GM23338 (cell line): Measurements from ENCODE around the gene ESYT2. TPM values are rescaled to one million over a fixed set of nuclear protein-coding genes. Genes with fewer than 3 reads are reported as not detected.
A peak's percentile ranks its signal among the peaks of the same experiment; 100 is the strongest.

ENCODE experiments used
- ATAC-seq: fragments of 200-7000 bp; cut with Tn5 transposase; 3 replicates; pipeline ENCODE4 v1.9.1; 2020
- DNase-seq: peaks from one replicate; pipeline ENCODE4 v3.0.0-alpha.2; 2015; ENCODE audit warnings: low spot score
- H2AFZ ChIP-seq: fragments of 200-600 bp; sonication (generic); 2 replicates; pipeline ENCODE4 v1.8.0; 2016; ENCODE audit warnings: antibody characterized with exemption, mild to moderate bottlenecking, moderate library complexity
- H3F3A ChIP-seq: fragments of 200-600 bp; sonication (generic); replicated peaks from 2 replicates; pipeline ENCODE4 v1.8.0; 2017; ENCODE audit warnings: antibody characterized with exemption, mixed run types, low read depth
- H3K27ac ChIP-seq: fragments of 200-600 bp; sonication (generic); 2 replicates; pipeline ENCODE4 v1.6.1; 2016; ENCODE audit warnings: low read depth
- H3K27me3 ChIP-seq: fragments of 200-600 bp; sonication (generic); 2 replicates; pipeline ENCODE4 v1.8.0; 2016; ENCODE audit warnings: mild to moderate bottlenecking, mixed run types, moderate library complexity; ENCODE audit not compliant: insufficient read depth
- H3K36me3 ChIP-seq: fragments of 200-600 bp; sonication (generic); 2 replicates; pipeline ENCODE4 v1.8.0; 2016; ENCODE audit warnings: mild to moderate bottlenecking; ENCODE audit not compliant: insufficient read depth
- H3K4me1 ChIP-seq: fragments of 200-600 bp; sonication (generic); 2 replicates; pipeline ENCODE4 v1.8.0; 2016; ENCODE audit warnings: mild to moderate bottlenecking, moderate library complexity; ENCODE audit not compliant: insufficient read depth
- H3K4me2 ChIP-seq: fragments of 200-600 bp; sonication (generic); 2 replicates; pipeline ENCODE4 v1.7.1; 2017; ENCODE audit warnings: mixed run types
- H3K4me3 ChIP-seq: fragments of 200-600 bp; sonication (generic); 2 replicates; pipeline ENCODE4 v1.6.1; 2016; ENCODE audit warnings: mixed run types
- H3K79me2 ChIP-seq: fragments of 200-600 bp; sonication (generic); replicated peaks from 2 replicates; pipeline ENCODE4 v1.8.0; 2017; ENCODE audit warnings: mild to moderate bottlenecking; ENCODE audit not compliant: insufficient read depth
- H3K9me2 ChIP-seq: fragments of 200-600 bp; sonication (generic); 2 replicates; pipeline ENCODE4 v1.8.0; 2017; ENCODE audit not compliant: insufficient read depth
- H4K20me1 ChIP-seq: fragments of 200-600 bp; sonication (generic); replicated peaks from 2 replicates; pipeline ENCODE4 v1.8.0; 2017; ENCODE audit warnings: mild to moderate bottlenecking; ENCODE audit not compliant: insufficient read depth
- H3K27ac Mint-ChIP-seq: 2 replicates; pipeline ENCODE4 v1.8.0; 2020; ENCODE audit warnings: inconsistent platforms, mild to moderate bottlenecking, moderate library complexity, mixed read lengths
- H3K27me3 Mint-ChIP-seq: 3 replicates; pipeline ENCODE4 v1.8.0; 2022; ENCODE audit warnings: low read depth, mild to moderate bottlenecking, moderate library complexity, mixed read lengths, inconsistent platforms; ENCODE audit not compliant: insufficient read depth, poor library complexity
- H3K36me3 Mint-ChIP-seq: 3 replicates; pipeline ENCODE4 v1.8.0; 2021; ENCODE audit warnings: low read depth, mild to moderate bottlenecking, inconsistent platforms, moderate library complexity, mixed read lengths
- H3K4me1 Mint-ChIP-seq: 3 replicates; pipeline ENCODE4 v1.8.0; 2020; ENCODE audit warnings: mild to moderate bottlenecking, inconsistent platforms, mixed read lengths
- H3K4me3 Mint-ChIP-seq: 3 replicates; pipeline ENCODE4 v1.8.0; 2021; ENCODE audit warnings: moderate library complexity, mild to moderate bottlenecking, inconsistent platforms, mixed read lengths
- H3K9me3 Mint-ChIP-seq: 3 replicates; pipeline ENCODE4 v1.8.0; 2020; ENCODE audit warnings: moderate library complexity, mild to moderate bottlenecking, inconsistent platforms, mixed read lengths
- EZH2 ChIP-seq: fragments of 200-600 bp; sonication (generic); IDR thresholded peaks from one replicate; pipeline ENCODE4 v1.8.0; 2017; ENCODE audit warnings: antibody characterized with exemption, mild to moderate bottlenecking, low read depth; ENCODE audit not compliant: unreplicated experiment
- EZH2phosphoT487 ChIP-seq: fragments of 200-600 bp; sonication (generic); IDR thresholded peaks from one replicate; pipeline ENCODE4 v1.8.1; 2018; ENCODE audit warnings: antibody characterized with exemption; ENCODE audit not compliant: unreplicated experiment
- NANOG ChIP-seq: IDR thresholded peaks from 2 replicates; pipeline ENCODE4 v1.6.1; 2016; ENCODE audit warnings: antibody characterized with exemption, borderline replicate concordance
- ZNF114 ChIP-seq: fragments of 250-450 bp; sonication (Bioruptor Pico); IDR thresholded peaks from 2 replicates; pipeline ENCODE4 v1.5.0; 2020; ENCODE audit warnings: mild to moderate bottlenecking, moderate library complexity
- polyA plus RNA-seq: library from polyadenylated mRNA; unstranded; fragments of >200 nt; fragmentation: Nextera tagmentation; extraction: Ambion mirVana; gene quantifications from 2 replicates; pipeline ENCODE4 v1.2.1, GENCODE V29; 2016
- total RNA-seq: library from RNA; depleted of rRNA; stranded (reverse); fragments of >200 nt; shearing (Covaris generic); gene quantifications from 2 replicates; pipeline ENCODE4 v1.2.3, GENCODE V29; 2014
- TF ChIP-seq, protein P1 (sequence below): IDR thresholded peaks from one replicate; pipeline ENCODE4 v1.6.1; 2018; ENCODE audit warnings: antibody characterized with exemption; ENCODE audit not compliant: unreplicated experiment
- TF ChIP-seq, protein P2 (sequence below): fragments of 250-450 bp; sonication (Bioruptor Pico); IDR thresholded peaks from 2 replicates; pipeline ENCODE4 v1.5.0; 2020; ENCODE audit warnings: mild to moderate bottlenecking, moderate library complexity
- TF ChIP-seq, protein P3 (sequence below): IDR thresholded peaks from 2 replicates; pipeline ENCODE4 v1.6.1; 2016; ENCODE audit warnings: antibody characterized with exemption
- TF ChIP-seq, protein P4 (sequence below), 2 experiments: fragments of 200-600 bp in 1 of 2; sonication (generic) in 1 of 2; conservative IDR thresholded peaks; 2 replicates each; pipeline versions ENCODE4 v1.5.1 to v1.6.1; 2016 to 2017; ENCODE audit warnings: antibody characterized with exemption in 2 of 2, low read depth in 2 of 2, mild to moderate bottlenecking in 2 of 2, moderate library complexity in 1 of 2

ESYT2 gene
- total and polyA plus RNA-seq, 2 experiments from 2014 or later, result 9.6 to 52.7 TPM

DNA sequence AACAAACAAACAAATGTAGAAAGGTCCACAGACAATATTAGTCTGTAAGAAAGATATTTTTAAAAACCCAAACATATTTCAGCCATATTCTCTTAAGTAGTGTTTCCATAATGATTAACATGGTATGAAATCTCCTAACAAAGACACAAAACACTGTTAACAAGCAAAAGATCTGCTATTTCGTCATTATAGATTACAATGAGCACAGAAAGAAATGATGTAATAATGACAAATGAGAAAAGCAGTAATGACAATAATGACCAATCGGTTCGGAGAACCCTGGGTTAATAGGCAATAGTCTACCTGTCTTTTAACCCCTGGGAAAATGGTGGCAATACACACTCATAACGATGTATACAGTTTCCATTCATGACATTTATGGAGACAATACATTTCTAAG is 85.2 kb downstream of the ESYT2 start (continued):
- TF ChIP-seq, protein P1, sequence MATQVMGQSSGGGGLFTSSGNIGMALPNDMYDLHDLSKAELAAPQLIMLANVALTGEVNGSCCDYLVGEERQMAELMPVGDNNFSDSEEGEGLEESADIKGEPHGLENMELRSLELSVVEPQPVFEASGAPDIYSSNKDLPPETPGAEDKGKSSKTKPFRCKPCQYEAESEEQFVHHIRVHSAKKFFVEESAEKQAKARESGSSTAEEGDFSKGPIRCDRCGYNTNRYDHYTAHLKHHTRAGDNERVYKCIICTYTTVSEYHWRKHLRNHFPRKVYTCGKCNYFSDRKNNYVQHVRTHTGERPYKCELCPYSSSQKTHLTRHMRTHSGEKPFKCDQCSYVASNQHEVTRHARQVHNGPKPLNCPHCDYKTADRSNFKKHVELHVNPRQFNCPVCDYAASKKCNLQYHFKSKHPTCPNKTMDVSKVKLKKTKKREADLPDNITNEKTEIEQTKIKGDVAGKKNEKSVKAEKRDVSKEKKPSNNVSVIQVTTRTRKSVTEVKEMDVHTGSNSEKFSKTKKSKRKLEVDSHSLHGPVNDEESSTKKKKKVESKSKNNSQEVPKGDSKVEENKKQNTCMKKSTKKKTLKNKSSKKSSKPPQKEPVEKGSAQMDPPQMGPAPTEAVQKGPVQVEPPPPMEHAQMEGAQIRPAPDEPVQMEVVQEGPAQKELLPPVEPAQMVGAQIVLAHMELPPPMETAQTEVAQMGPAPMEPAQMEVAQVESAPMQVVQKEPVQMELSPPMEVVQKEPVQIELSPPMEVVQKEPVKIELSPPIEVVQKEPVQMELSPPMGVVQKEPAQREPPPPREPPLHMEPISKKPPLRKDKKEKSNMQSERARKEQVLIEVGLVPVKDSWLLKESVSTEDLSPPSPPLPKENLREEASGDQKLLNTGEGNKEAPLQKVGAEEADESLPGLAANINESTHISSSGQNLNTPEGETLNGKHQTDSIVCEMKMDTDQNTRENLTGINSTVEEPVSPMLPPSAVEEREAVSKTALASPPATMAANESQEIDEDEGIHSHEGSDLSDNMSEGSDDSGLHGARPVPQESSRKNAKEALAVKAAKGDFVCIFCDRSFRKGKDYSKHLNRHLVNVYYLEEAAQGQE, result no peak
- no peak for TF ChIP-seq EZH2phosphoT487
- TF ChIP-seq NANOG, result no peak

DNA sequence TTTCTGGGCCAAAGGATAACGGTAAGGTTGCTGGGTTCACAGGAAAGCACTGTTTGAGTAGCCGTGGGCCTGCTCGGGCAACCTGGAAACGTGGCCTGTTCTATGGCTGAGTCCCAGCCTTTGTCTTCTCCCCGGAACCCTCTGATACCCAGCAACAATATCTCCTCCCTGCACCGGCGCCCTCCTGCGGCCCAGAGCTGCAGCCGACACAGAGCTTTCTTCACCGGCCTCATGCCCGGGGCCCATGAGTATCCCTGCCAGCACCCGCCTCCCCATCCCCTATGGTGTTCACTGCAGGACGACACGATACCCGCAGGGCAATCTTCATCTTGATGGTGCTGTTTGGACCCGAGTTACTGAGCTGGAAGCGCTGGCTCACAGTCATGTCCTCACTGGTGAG is 86.1 kb downstream of the ESYT2 start:
- ATAC-seq (peak; percentile 97), DNase-seq (peak; percentile 73)
- Histone ChIP-seq H3K27me3 (no peaks in the 10 kb centered on the region), H3K36me3 (peaks cover 12% of the 10 kb centered on the region), H3K4me2 (no peak overlapping the region), H4K20me1 (no peaks in the 10 kb centered on the region), H3K9me2 (no peaks in the 10 kb centered on the region), H3K4me3 (no peak overlapping the region), H3K4me1 (no peaks in the 10 kb centered on the region), H3K27ac (0 out of 2 replicates have a peak overlapping the region, but pooled peaks have one; percentile 69), H3K79me2 (no peaks in the 10 kb centered on the region), H2AFZ (no peak overlapping the region), H3F3A (no peaks in the 10 kb centered on the region)
- Mint-ChIP-seq H3K27ac (no peak overlapping the region; the same call in 1 of the 2 replicates), H3K36me3 (peaks cover 58% of the 10 kb centered on the region), H3K4me3 (no peak overlapping the region), H3K4me1 (no peaks in the 10 kb centered on the region; the same call in 2 of the 3 replicates), H3K9me3 (no peaks in the 10 kb centered on the region; the same call in 2 of the 3 replicates), H3K27me3 (peaks cover 2% of the 10 kb centered on the region)
- TF ChIP-seq, protein P1, result no peak
- TF ChIP-seq, protein P2, sequence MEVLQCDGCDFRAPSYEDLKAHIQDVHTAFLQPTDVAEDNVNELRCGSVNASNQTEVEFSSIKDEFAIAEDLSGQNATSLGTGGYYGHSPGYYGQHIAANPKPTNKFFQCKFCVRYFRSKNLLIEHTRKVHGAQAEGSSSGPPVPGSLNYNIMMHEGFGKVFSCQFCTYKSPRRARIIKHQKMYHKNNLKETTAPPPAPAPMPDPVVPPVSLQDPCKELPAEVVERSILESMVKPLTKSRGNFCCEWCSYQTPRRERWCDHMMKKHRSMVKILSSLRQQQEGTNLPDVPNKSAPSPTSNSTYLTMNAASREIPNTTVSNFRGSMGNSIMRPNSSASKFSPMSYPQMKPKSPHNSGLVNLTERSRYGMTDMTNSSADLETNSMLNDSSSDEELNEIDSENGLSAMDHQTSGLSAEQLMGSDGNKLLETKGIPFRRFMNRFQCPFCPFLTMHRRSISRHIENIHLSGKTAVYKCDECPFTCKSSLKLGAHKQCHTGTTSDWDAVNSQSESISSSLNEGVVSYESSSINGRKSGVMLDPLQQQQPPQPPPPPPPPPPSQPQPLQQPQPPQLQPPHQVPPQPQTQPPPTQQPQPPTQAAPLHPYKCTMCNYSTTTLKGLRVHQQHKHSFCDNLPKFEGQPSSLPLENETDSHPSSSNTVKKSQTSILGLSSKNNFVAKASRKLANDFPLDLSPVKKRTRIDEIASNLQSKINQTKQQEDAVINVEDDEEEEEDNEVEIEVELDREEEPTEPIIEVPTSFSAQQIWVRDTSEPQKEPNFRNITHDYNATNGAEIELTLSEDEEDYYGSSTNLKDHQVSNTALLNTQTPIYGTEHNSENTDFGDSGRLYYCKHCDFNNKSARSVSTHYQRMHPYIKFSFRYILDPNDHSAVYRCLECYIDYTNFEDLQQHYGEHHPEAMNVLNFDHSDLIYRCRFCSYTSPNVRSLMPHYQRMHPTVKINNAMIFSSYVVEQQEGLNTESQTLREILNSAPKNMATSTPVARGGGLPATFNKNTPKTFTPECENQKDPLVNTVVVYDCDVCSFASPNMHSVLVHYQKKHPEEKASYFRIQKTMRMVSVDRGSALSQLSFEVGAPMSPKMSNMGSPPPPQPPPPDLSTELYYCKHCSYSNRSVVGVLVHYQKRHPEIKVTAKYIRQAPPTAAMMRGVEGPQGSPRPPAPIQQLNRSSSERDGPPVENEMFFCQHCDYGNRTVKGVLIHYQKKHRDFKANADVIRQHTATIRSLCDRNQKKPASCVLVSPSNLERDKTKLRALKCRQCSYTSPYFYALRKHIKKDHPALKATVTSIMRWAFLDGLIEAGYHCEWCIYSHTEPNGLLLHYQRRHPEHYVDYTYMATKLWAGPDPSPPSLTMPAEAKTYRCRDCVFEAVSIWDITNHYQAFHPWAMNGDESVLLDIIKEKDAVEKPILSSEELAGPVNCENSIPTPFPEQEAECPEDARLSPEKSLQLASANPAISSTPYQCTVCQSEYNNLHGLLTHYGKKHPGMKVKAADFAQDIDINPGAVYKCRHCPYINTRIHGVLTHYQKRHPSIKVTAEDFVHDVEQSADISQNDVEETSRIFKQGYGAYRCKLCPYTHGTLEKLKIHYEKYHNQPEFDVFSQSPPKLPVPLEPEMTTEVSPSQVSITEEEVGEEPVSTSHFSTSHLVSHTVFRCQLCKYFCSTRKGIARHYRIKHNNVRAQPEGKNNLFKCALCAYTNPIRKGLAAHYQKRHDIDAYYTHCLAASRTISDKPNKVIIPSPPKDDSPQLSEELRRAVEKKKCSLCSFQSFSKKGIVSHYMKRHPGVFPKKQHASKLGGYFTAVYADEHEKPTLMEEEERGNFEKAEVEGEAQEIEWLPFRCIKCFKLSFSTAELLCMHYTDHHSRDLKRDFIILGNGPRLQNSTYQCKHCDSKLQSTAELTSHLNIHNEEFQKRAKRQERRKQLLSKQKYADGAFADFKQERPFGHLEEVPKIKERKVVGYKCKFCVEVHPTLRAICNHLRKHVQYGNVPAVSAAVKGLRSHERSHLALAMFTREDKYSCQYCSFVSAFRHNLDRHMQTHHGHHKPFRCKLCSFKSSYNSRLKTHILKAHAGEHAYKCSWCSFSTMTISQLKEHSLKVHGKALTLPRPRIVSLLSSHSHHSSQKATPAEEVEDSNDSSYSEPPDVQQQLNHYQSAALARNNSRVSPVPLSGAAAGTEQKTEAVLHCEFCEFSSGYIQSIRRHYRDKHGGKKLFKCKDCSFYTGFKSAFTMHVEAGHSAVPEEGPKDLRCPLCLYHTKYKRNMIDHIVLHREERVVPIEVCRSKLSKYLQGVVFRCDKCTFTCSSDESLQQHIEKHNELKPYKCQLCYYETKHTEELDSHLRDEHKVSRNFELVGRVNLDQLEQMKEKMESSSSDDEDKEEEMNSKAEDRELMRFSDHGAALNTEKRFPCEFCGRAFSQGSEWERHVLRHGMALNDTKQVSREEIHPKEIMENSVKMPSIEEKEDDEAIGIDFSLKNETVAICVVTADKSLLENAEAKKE, result no peak
- TF ChIP-seq ZNF114 (CRISPR knock-in tag) (no peak), NANOG (no peak), EZH2 (no peak)
- TF ChIP-seq, protein P3, sequence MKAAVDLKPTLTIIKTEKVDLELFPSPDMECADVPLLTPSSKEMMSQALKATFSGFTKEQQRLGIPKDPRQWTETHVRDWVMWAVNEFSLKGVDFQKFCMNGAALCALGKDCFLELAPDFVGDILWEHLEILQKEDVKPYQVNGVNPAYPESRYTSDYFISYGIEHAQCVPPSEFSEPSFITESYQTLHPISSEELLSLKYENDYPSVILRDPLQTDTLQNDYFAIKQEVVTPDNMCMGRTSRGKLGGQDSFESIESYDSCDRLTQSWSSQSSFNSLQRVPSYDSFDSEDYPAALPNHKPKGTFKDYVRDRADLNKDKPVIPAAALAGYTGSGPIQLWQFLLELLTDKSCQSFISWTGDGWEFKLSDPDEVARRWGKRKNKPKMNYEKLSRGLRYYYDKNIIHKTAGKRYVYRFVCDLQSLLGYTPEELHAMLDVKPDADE, result no peak
- TF ChIP-seq, protein P4, sequence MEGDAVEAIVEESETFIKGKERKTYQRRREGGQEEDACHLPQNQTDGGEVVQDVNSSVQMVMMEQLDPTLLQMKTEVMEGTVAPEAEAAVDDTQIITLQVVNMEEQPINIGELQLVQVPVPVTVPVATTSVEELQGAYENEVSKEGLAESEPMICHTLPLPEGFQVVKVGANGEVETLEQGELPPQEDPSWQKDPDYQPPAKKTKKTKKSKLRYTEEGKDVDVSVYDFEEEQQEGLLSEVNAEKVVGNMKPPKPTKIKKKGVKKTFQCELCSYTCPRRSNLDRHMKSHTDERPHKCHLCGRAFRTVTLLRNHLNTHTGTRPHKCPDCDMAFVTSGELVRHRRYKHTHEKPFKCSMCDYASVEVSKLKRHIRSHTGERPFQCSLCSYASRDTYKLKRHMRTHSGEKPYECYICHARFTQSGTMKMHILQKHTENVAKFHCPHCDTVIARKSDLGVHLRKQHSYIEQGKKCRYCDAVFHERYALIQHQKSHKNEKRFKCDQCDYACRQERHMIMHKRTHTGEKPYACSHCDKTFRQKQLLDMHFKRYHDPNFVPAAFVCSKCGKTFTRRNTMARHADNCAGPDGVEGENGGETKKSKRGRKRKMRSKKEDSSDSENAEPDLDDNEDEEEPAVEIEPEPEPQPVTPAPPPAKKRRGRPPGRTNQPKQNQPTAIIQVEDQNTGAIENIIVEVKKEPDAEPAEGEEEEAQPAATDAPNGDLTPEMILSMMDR (conservative IDR thresholded peaks at IDR 0.05; ENCODE audit: low read depth in 2 of 2), result peak; percentile 40 to 70
